PC-3 (cell line): ENCODE data around the gene NAPEPLD. TPM values are rescaled to one million over a fixed set of nuclear protein-coding genes. Genes with fewer than 3 reads are reported as not detected.

Experiments used
- ATAC-seq: fragments of 200-7000 bp; cut with Tn5 transposase; 2 replicates; pipeline ENCODE4 v1.9.1; 2020; ENCODE audit warnings: mild to moderate bottlenecking, moderate library complexity
- BruUV-seq: library from RNA; stranded (reverse); fragments of 400-500 nt; replicated peaks from 2 replicates; lab custom pipeline; 2021; lab: Mats Ljungman, UMichigan
- CTCF ChIA-PET: fragments of 300-600 bp; sonication (Branson Sonifier 250); formaldehyde crosslinking; loops from one replicate; lab custom pipeline; 2022; ENCODE audit warnings: antibody characterized with exemption; lab: Charles Lee
- POLR2A ChIA-PET: fragments of 300-600 bp; sonication (Branson Sonifier 250); formaldehyde crosslinking; loops from one replicate; lab custom pipeline; 2022; ENCODE audit warnings: antibody characterized with exemption; ENCODE audit not compliant: unreplicated experiment; lab: Charles Lee
- DNase-seq: peaks from one replicate; pipeline ENCODE4 v3.0.0-alpha.2; 2015
- H2AFZ ChIP-seq: fragments of 300-600 bp; sonication (generic); 2 replicates; pipeline ENCODE4 v1.6.0; 2016; ENCODE audit warnings: antibody characterized with exemption, low read length
- H3F3A ChIP-seq: fragments of 300-600 bp; sonication (generic); one replicate; pipeline ENCODE4 v1.6.0; 2017; ENCODE audit warnings: antibody characterized with exemption, low read length, control low read depth, mild to moderate bottlenecking; ENCODE audit not compliant: unreplicated experiment
- H3K27ac ChIP-seq: fragments of 300-600 bp; sonication (generic); 2 replicates; pipeline ENCODE4 v1.5.1; 2016; ENCODE audit warnings: mild to moderate bottlenecking, low read length
- H3K27me3 ChIP-seq: fragments of 300-600 bp; sonication (generic); 2 replicates; pipeline ENCODE4 v1.6.1; 2016; ENCODE audit warnings: low read length, mixed read lengths
- H3K36me3 ChIP-seq: fragments of 300-600 bp; sonication (generic); 2 replicates; pipeline ENCODE4 v1.6.1; 2016; ENCODE audit warnings: low read depth, mixed run types, low read length, mixed read lengths
- H3K4me1 ChIP-seq: fragments of 300-600 bp; sonication (generic); 2 replicates; pipeline ENCODE4 v1.5.1; 2016; ENCODE audit warnings: low read length; ENCODE audit not compliant: insufficient read depth
- H3K4me2 ChIP-seq: fragments of 300-600 bp; sonication (generic); 2 replicates; pipeline ENCODE4 v1.6.0; 2016; ENCODE audit warnings: low read length
- H3K4me3 ChIP-seq: fragments of 300-600 bp; sonication (generic); 2 replicates; pipeline ENCODE4 v1.5.1; 2016; ENCODE audit warnings: mild to moderate bottlenecking, low read length, mixed read lengths
- H3K79me2 ChIP-seq: fragments of 300-600 bp; sonication (generic); 2 replicates; pipeline ENCODE4 v1.6.1; 2017; ENCODE audit warnings: low read length, mixed read lengths
- H3K9ac ChIP-seq: fragments of 300-600 bp; sonication (generic); 2 replicates; pipeline ENCODE4 v1.6.0; 2016; ENCODE audit warnings: mild to moderate bottlenecking, low read length
- H3K9me2 ChIP-seq: fragments of 300-600 bp; sonication (generic); replicated peaks from 2 replicates; pipeline ENCODE4 v1.6.1; 2016; ENCODE audit warnings: mixed run types, low read length, mixed read lengths
- H3K9me3 ChIP-seq: fragments of 300-600 bp; sonication (generic); 2 replicates; pipeline ENCODE4 v1.6.1; 2016; ENCODE audit warnings: low read length, mixed read lengths
- H4K20me1 ChIP-seq: fragments of 300-600 bp; sonication (generic); 2 replicates; pipeline ENCODE4 v1.6.1; 2016; ENCODE audit warnings: low read length, mixed read lengths
- CTCF ChIP-seq: fragments of 300-600 bp; sonication (generic); conservative IDR thresholded peaks from 2 replicates; pipeline ENCODE4 v1.5.1; 2017; ENCODE audit warnings: antibody characterized with exemption, low read depth, mild to moderate bottlenecking, low read length
- EZH2 ChIP-seq: fragments of 300-600 bp; sonication (generic); IDR thresholded peaks from one replicate; pipeline ENCODE4 v1.6.1; 2017; ENCODE audit warnings: antibody characterized with exemption, mild to moderate bottlenecking, low read length; ENCODE audit not compliant: unreplicated experiment
- EZH2phosphoT487 ChIP-seq: fragments of 300-600 bp; sonication (generic); IDR thresholded peaks from 2 replicates; pipeline ENCODE4 v1.6.1; 2018; ENCODE audit warnings: mild to moderate bottlenecking, antibody characterized with exemption, low read length, borderline replicate concordance
- intact Hi-C: fragments of 100-400 bp; cut with micrococcal nuclease; formaldehyde crosslinking; loops from 2 replicates; pipeline ENCODE4 v1.9.0; 2023
- total RNA-seq: library from RNA; depleted of rRNA; stranded (reverse); fragments of >200 nt; gene quantifications from 2 replicates; pipeline ENCODE4 v1.2.3, GENCODE V29; 2014

The NAPEPLD gene
- total RNA-seq, 1 experiment from 2014 or later, result 2.5 TPM

- no peak overlapping the region for H3K4me2 ChIP-seq
- no peak overlapping the region for H2AFZ ChIP-seq
- no peaks in the 10 kb centered on the region for H3K9me2 ChIP-seq
- H4K20me1 ChIP-seq, result no peaks in the 10 kb centered on the region
- no TSS peak for BruUV-seq
- DNase-seq, result no peak
- no peaks in the 10 kb centered on the region for H3K27me3 ChIP-seq
- H3F3A ChIP-seq, result peaks cover 3% of the 10 kb centered on the region
- POLR2A ChIA-PET, result no interaction called here
- H3K4me3 ChIP-seq, result no peak overlapping the region
- no peak overlapping the region for H3K27ac ChIP-seq
- no peak for ATAC-seq
- H3K79me2 ChIP-seq, result no peaks in the 10 kb centered on the region
- TF ChIP-seq EZH2 (no peak), CTCF (no peak), EZH2phosphoT487 (no peak)
- no peak overlapping the region for H3K9ac ChIP-seq
- H3K4me1 ChIP-seq, result peaks cover 11% of the 10 kb centered on the region
- intact Hi-C loops, result no loop called here
- CTCF ChIA-PET, result no interaction called here
- peaks cover 10% of the 10 kb centered on the region for H3K36me3 ChIP-seq
- no peaks in the 10 kb centered on the region for H3K9me3 ChIP-seq
Measured at GRCh38 chr7:103117465-103117864, 31.4 kb downstream of the NAPEPLD start.

- CTCF ChIA-PET, result no interaction called here
Measured at GRCh38 chr7:103116991-103117390, 31.9 kb downstream of the NAPEPLD start.

More at GRCh38 chr7:103116991-103117390, 31.9 kb downstream of the NAPEPLD start:
- TF ChIP-seq CTCF (no peak), EZH2 (no peak), EZH2phosphoT487 (no peak)
- H3K4me3 ChIP-seq, result no peak overlapping the region
- POLR2A ChIA-PET, result no interaction called here
- no peaks in the 10 kb centered on the region for H3K27me3 ChIP-seq
- H3K9me3 ChIP-seq, result no peaks in the 10 kb centered on the region
- no peak overlapping the region for H3K9ac ChIP-seq
- H3K4me2 ChIP-seq, result no peak overlapping the region
- H3K79me2 ChIP-seq, result no peaks in the 10 kb centered on the region
- no peak for DNase-seq
- no peak for ATAC-seq
- peaks cover 11% of the 10 kb centered on the region for H3K4me1 ChIP-seq
- no peaks in the 10 kb centered on the region for H3K9me2 ChIP-seq
- no peaks in the 10 kb centered on the region for H4K20me1 ChIP-seq
- H3F3A ChIP-seq, result peaks cover 3% of the 10 kb centered on the region
- intact Hi-C loops, result no loop called here
- peaks cover 10% of the 10 kb centered on the region for H3K36me3 ChIP-seq
- no TSS peak for BruUV-seq
- H2AFZ ChIP-seq, result no peak overlapping the region
- no peak overlapping the region for H3K27ac ChIP-seq
